Measurements from ENCODE around the gene NXNL1. TPM values are rescaled to one million over a fixed set of nuclear protein-coding genes. Genes with fewer than 3 reads are reported as not detected.
A peak's percentile ranks its signal among the peaks of the same experiment; 100 is the strongest.

The NXNL1 gene
- total RNA-seq, 8 experiments from 2014 or later = not detected

GRCh38 chr19:17445526-17446165 is 15.1 kb downstream of the NXNL1 start:
- no peak overlapping the region for H3K4me3 ChIP-seq
- no peak for ATAC-seq (replicated peaks in 6 of 8)
- H3K27ac ChIP-seq = no peak overlapping the region
- H3K4me1 ChIP-seq (replicated peaks in 1 of 2) = peaks cover 0 to 4% of the 10 kb centered on the region in 2 donors
- WGBS, 10 experiments = 45 to 100% (median 98%) methylated on average over 1 of the region's 1 CpG
- in situ Hi-C loops (cut with MboI; ENCODE audit: low pct_unique_long_range_greater_than_20kb in 2 of 9, low sequenced_read_pairs in 9 of 9, unreplicated experiment in 9 of 9) = no loop called here

GRCh38 chr19:17441241-17442021 is 19.3 kb downstream of the NXNL1 start:
- in situ Hi-C loops (cut with MboI; ENCODE audit: low pct_unique_long_range_greater_than_20kb in 2 of 9, low sequenced_read_pairs in 9 of 9, unreplicated experiment in 9 of 9) = no loop called here
- Histone ChIP-seq H3K4me1 (replicated peaks in 1 of 2) (no peaks in the 10 kb centered on the region), H3K4me3 (no peak overlapping the region), H3K27ac (no peak overlapping the region)
- 0 to 100% (median 64%) methylated on average over 1 to 7 of the region's 8 CpGs for WGBS, 10 experiments
- ATAC-seq (replicated peaks in 6 of 8) = peak; percentile 40 to 77 (median 62)

GRCh38 chr19:17436874-17437267 is 23.9 kb downstream of the NXNL1 start:
- Histone ChIP-seq H3K4me3 (no peak overlapping the region), H3K27ac (no peak overlapping the region), H3K4me1 (replicated peaks in 1 of 2) (no peaks in the 10 kb centered on the region)
- 6 to 58% (median 38%) methylated on average over 1 to 4 of the region's 7 CpGs; no CpG with 5 or more reads in 4 of the 10 experiments for WGBS, 10 experiments
- no peak for ATAC-seq (replicated peaks in 6 of 8)
- in situ Hi-C loops (cut with MboI; ENCODE audit: low pct_unique_long_range_greater_than_20kb in 2 of 9, low sequenced_read_pairs in 9 of 9, unreplicated experiment in 9 of 9) = no loop called here

DNA sequence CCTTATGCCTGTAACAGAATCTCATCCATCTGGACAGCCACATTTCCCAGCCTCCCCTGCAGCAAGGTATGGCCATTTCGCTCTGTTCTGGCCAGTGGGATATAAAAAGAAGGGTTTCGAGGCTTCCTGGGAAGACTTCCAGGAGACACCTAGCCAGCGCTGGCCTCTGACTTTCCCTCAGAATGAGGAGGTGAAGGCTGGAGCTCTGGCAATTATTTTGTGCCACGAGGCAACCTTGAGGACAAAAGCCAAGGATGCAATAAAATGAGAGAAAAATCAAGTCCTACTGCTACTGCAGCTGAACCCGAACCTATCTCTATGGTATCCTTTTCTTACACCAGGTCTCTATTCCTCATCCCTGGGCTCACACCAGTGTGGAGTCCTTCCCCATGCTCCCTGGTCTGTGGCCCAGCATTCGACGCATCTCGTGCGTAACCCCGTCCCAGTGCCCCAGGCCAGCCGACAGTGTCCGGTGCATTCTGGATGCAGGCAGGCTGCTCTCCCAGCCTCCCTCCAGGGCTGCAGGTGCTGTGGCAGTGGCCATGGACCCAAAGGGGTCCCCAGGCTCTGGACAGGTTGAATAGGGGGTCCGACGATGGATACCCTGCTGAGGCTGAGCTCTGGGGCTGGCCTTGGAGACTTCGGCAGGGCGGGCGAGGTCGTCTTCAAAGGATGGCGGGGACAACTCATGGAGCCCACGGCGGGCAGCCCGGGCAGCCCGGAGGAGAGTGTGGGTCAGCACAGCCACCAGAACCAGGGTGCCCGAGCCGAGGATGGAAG is 24.4 kb downstream of the NXNL1 start:
- Histone ChIP-seq H3K4me3 (no peak overlapping the region), H3K27ac (no peak overlapping the region), H3K4me1 (replicated peaks in 1 of 2) (no peaks in the 10 kb centered on the region)
- in situ Hi-C loops (cut with MboI; ENCODE audit: low pct_unique_long_range_greater_than_20kb in 2 of 9, low sequenced_read_pairs in 9 of 9, unreplicated experiment in 9 of 9) = no loop called here
- 50 to 100% (median 92%) methylated on average over 1 to 4 of the region's 25 CpGs; no CpG with 5 or more reads in 2 of the 10 experiments for WGBS, 10 experiments
- ATAC-seq (replicated peaks in 6 of 8) = no peak

- ATAC-seq (replicated peaks in 6 of 8) = no peak
- H3K27ac ChIP-seq = no peak overlapping the region
- 60 to 95% methylated on average over 1 to 4 of the region's 7 CpGs; no CpG with 5 or more reads in 8 of the 10 experiments for WGBS, 10 experiments
- in situ Hi-C loops (cut with MboI; ENCODE audit: low pct_unique_long_range_greater_than_20kb in 2 of 9, low sequenced_read_pairs in 9 of 9, unreplicated experiment in 9 of 9) = no loop called here
- H3K4me3 ChIP-seq = no peak overlapping the region
- H3K4me1 ChIP-seq (replicated peaks in 1 of 2) = no peaks in the 10 kb centered on the region
Observed at GRCh38 chr19:17435218-17435617, 25.5 kb downstream of the NXNL1 start.

GRCh38 chr19:17431417-17431816 is 29.3 kb downstream of the NXNL1 start:
- Histone ChIP-seq H3K27ac (no peak overlapping the region), H3K4me3 (no peak overlapping the region), H3K4me1 (replicated peaks in 1 of 2) (no peaks in the 10 kb centered on the region)
- ATAC-seq (replicated peaks in 6 of 8) = no peak
- 60 to 100% (median 85%) methylated on average over 1 to 4 of the region's 7 CpGs; no CpG with 5 or more reads in 5 of the 10 experiments for WGBS, 10 experiments
- in situ Hi-C loops (cut with MboI; ENCODE audit: low pct_unique_long_range_greater_than_20kb in 2 of 9, low sequenced_read_pairs in 9 of 9, unreplicated experiment in 9 of 9) = no loop called here

GRCh38 chr19:17429641-17430113 is 31.0 kb downstream of the NXNL1 start:
- in situ Hi-C loops (cut with MboI; ENCODE audit: low pct_unique_long_range_greater_than_20kb in 2 of 9, low sequenced_read_pairs in 9 of 9, unreplicated experiment in 9 of 9) = no loop called here
- Histone ChIP-seq H3K4me3 (no peak overlapping the region), H3K4me1 (replicated peaks in 1 of 2) (no peaks in the 10 kb centered on the region), H3K27ac (no peak overlapping the region)
- 20 to 81% (median 72%) methylated on average over 1 to 6 of the region's 17 CpGs; no CpG with 5 or more reads in 2 of the 10 experiments for WGBS, 10 experiments
- peak in 1 of 8 experiments; percentile 50 for ATAC-seq (replicated peaks in 6 of 8)

- in situ Hi-C loops (cut with MboI; ENCODE audit: low pct_unique_long_range_greater_than_20kb in 2 of 9, low sequenced_read_pairs in 9 of 9, unreplicated experiment in 9 of 9) = no loop called here
- Histone ChIP-seq H3K27ac (no peak overlapping the region), H3K4me3 (no peak overlapping the region), H3K4me1 (replicated peaks in 1 of 2) (no peaks in the 10 kb centered on the region)
- 0 to 100% methylated on average over 1 to 2 of the region's 27 CpGs; no CpG with 5 or more reads in 8 of the 10 experiments for WGBS, 10 experiments
- ATAC-seq (replicated peaks in 6 of 8) = peak; percentile 41 to 84 (median 82)
Observed at GRCh38 chr19:17424743-17425365, 35.9 kb downstream of the NXNL1 start.

DNA sequence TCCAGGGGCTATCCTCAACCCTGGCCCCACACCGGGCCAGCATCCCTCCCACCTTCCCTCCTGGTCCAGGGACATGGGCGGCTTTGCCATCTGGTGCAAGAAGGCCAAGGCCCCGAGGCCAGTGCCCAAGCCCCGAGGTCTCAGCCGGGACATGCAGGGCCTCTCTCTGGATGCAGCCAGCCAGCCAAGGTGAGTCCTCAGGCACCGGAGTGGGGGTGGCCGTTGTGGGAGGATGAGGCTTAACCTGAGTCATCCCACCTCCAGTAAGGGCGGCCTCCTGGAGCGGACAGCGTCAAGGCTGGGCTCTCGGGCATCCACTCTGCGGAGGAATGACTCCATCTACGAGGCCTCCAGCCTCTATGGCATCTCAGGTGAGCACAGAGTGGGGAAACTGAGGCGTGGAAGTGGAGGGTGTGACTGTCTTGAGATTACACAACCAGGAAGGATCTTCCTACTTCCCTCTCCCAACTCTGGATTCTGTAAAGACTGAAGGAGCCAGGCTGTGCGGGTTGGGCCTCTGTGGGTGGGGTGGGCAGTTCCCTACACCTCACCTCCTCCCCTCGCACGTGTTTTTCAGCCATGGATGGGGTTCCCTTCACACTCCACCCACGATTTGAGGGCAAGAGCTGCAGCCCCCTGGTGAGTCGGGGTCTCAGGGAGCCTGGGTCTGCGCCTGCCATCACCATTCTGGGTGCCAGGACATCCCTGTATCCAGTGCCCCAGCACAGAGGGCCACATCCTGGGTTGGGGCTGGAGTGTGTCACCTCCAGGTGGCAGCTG is 37.1 kb downstream of the NXNL1 start:
- 67 to 90% (median 86%) methylated on average over 2 to 3 of the region's 20 CpGs; no CpG with 5 or more reads in 7 of the 10 experiments for WGBS, 10 experiments
- H3K27ac ChIP-seq = no peak overlapping the region
- H3K4me3 ChIP-seq = no peak overlapping the region
- ATAC-seq (replicated peaks in 6 of 8) = no peak
- peaks cover 4 to 5% of the 10 kb centered on the region in 2 donors for H3K4me1 ChIP-seq (replicated peaks in 1 of 2)
- in situ Hi-C loops (cut with MboI; ENCODE audit: low pct_unique_long_range_greater_than_20kb in 2 of 9, low sequenced_read_pairs in 9 of 9, unreplicated experiment in 9 of 9) = no loop called here

DNA sequence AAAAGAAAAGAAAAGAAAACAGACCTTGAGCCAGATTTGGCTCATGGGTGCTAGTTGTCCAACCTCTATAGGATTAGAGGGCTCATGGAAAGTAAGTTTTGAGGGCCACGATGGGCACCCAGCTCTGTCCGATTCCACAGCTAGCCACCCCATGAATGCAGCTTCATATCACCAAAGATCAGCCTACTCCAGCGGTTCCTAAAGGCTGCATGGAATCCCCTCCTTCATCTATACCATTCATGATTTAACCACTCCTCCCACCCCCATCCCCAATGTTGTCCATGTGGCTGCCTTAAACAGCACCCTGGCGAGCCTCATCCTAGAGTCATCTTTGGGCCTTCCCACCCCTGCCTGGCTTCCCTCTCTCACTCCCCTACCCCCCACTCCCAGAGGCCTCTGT is 38.8 kb downstream of the NXNL1 start:
- Histone ChIP-seq H3K27ac (no peak overlapping the region), H3K4me3 (no peak overlapping the region), H3K4me1 (replicated peaks in 1 of 2) (peaks cover 4 to 5% of the 10 kb centered on the region in 2 donors)
- ATAC-seq (replicated peaks in 6 of 8) = no peak
- WGBS, 10 experiments = 94 to 100% methylated on average over 2 to 3 of the region's 4 CpGs; no CpG with 5 or more reads in 8 of the 10 experiments
- in situ Hi-C loops (cut with MboI; ENCODE audit: low pct_unique_long_range_greater_than_20kb in 2 of 9, low sequenced_read_pairs in 9 of 9, unreplicated experiment in 9 of 9) = no loop called here

DNA sequence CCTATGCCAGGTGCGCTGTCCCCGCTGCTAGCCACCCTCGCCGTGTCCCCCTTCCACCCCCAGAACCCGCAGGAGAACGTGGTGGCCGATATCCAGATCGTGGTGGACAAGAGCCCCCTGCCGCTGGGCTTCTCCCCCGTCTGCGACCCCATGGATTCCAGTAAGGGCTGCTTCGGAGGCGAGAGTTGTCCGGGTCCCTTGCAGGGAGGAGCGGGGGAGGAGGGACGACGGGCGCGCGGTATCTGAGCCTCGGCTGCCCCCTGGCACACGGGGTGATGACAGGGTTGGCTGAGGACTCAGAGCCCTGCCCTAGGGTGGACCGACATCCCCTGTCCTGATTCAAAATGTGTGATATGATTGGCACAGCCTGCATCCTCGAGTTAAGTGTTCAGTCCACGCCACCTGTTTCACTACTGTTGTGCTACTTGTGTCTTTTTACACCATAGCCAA is 40.2 kb downstream of the NXNL1 start:
- 0 to 80% (median 13%) methylated on average over 1 to 4 of the region's 25 CpGs; no CpG with 5 or more reads in 6 of the 10 experiments for WGBS, 10 experiments
- H3K4me1 ChIP-seq (replicated peaks in 1 of 2) = peaks cover 7 to 8% of the 10 kb centered on the region in 2 donors
- peak overlapping the region in 1 of 2 donors; percentile 68 for H3K27ac ChIP-seq
- peak in 5 of 8 experiments; percentile 5 to 32 (median 23) for ATAC-seq (replicated peaks in 6 of 8)
- in situ Hi-C loops (cut with MboI; ENCODE audit: low pct_unique_long_range_greater_than_20kb in 2 of 9, low sequenced_read_pairs in 9 of 9, unreplicated experiment in 9 of 9) = no loop called here
- peak overlapping the region; percentile 73 to 93 (median 84) for H3K4me3 ChIP-seq

Measured in motor neuron (in vitro differentiated cells).